Measurements from ENCODE around the gene NDST1.

NDST1 gene

GRCh38 chr5:150604010-150604409 is 96.1 kb downstream of the NDST1 start:
- Histone ChIP-seq H3K27ac (replicated peaks) (no peak overlapping the region), H3K4me3 (replicated peaks; ENCODE audit: insufficient read depth, low read length) (no peak overlapping the region), H3K27me3 (ENCODE audit: insufficient read depth, poor library complexity, severe bottlenecking) (no peaks in the 10 kb centered on the region)
- no peak for DNase-seq (ENCODE audit: low read depth in 1 of 2, low spot score in 1 of 2)
- TF ChIP-seq GABPA (IDR thresholded peaks at IDR 0.05; ENCODE audit: low read depth) (no peak), POLR2AphosphoS5 (IDR thresholded peaks at IDR 0.05; ENCODE audit: low read depth) (no peak), REST (IDR thresholded peaks at IDR 0.05; ENCODE audit: insufficient replicate concordance, low read depth) (no peak), CTCF (IDR thresholded peaks at IDR 0.05; ENCODE audit: insufficient read depth, low read length) (no peak), SPI1 (IDR thresholded peaks at IDR 0.05; ENCODE audit: borderline replicate concordance, low read depth) (no peak)

GRCh38 chr5:150604894-150605440 is 97.0 kb downstream of the NDST1 start:
- Histone ChIP-seq H3K27ac (replicated peaks) (no peak overlapping the region), H3K4me3 (replicated peaks; ENCODE audit: insufficient read depth, low read length) (no peak overlapping the region), H3K27me3 (ENCODE audit: insufficient read depth, poor library complexity, severe bottlenecking) (no peaks in the 10 kb centered on the region)
- no peak for TF ChIP-seq GABPA (IDR thresholded peaks at IDR 0.05; ENCODE audit: low read depth)
- TF ChIP-seq POLR2AphosphoS5 (IDR thresholded peaks at IDR 0.05; ENCODE audit: low read depth), result no peak
- no peak for TF ChIP-seq SPI1 (IDR thresholded peaks at IDR 0.05; ENCODE audit: borderline replicate concordance, low read depth)
- no peak for TF ChIP-seq REST (IDR thresholded peaks at IDR 0.05; ENCODE audit: insufficient replicate concordance, low read depth)
- TF ChIP-seq CTCF (IDR thresholded peaks at IDR 0.05; ENCODE audit: insufficient read depth, low read length), result no peak
- DNase-seq (ENCODE audit: low read depth in 1 of 2, low spot score in 1 of 2), result no peak

DNA sequence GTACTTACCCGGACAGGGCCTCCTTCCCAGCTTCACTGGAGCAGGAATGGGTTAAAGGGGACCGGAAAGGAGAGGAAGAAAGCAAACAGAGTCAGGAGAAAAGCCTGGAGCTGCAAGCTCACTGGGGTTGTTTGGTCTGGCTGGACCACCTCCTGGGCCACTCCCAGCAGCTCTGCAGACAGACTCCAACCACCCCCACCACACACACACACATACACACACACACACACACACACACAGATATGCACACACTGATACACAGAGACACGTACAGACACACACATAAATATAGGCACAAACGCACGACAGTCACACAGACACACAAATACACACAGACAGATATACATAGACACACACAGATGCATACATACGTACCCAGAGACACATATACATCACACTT is 97.6 kb downstream of the NDST1 start:
- DNase-seq (ENCODE audit: low read depth in 1 of 2, low spot score in 1 of 2), result no peak
- TF ChIP-seq POLR2AphosphoS5 (IDR thresholded peaks at IDR 0.05; ENCODE audit: low read depth), result no peak
- no peak for TF ChIP-seq SPI1 (IDR thresholded peaks at IDR 0.05; ENCODE audit: borderline replicate concordance, low read depth)
- TF ChIP-seq REST (IDR thresholded peaks at IDR 0.05; ENCODE audit: insufficient replicate concordance, low read depth), result no peak
- H3K27me3 ChIP-seq (ENCODE audit: insufficient read depth, poor library complexity, severe bottlenecking), result no peaks in the 10 kb centered on the region
- H3K4me3 ChIP-seq (replicated peaks; ENCODE audit: insufficient read depth, low read length), result no peak overlapping the region
- no peak overlapping the region for H3K27ac ChIP-seq (replicated peaks)

All from HL-60 (cell line).